CMK (cell line): ENCODE results near the gene CWC27.
"Not testable (repeated sequence)": the region's sequence is repeated elsewhere in the genome, so short reads cannot be mapped to it uniquely, and the experiment has no call there.

Experiments
- DNase-seq: peaks from one replicate; pipeline ENCODE4 v3.0.0-alpha.2; 2010; ENCODE audit warnings: low read depth

The CWC27 gene

GRCh38 chr5:64925123-64925522 is 156.4 kb downstream of the CWC27 start:
- DNase-seq: no peak

GRCh38 chr5:64929833-64930232 is 161.1 kb downstream of the CWC27 start:
- DNase-seq: no peak

GRCh38 chr5:64930672-64931318 is 162.1 kb downstream of the CWC27 start:
- no peak for DNase-seq

GRCh38 chr5:64939422-64939771 is 170.7 kb downstream of the CWC27 start:
- not testable (repeated sequence) for DNase-seq

- DNase-seq: no peak
Measured at GRCh38 chr5:64939772-64940510, 171.2 kb downstream of the CWC27 start.

- no peak for DNase-seq
Measured at GRCh38 chr5:64942460-64942859, 173.7 kb downstream of the CWC27 start.

- DNase-seq: no peak
Measured at GRCh38 chr5:64944868-64945267, 176.1 kb downstream of the CWC27 start.

GRCh38 chr5:64947031-64947430 is 178.3 kb downstream of the CWC27 start:
- DNase-seq: no peak

- DNase-seq: no peak
Measured at GRCh38 chr5:64947801-64948200, 179.1 kb downstream of the CWC27 start.

GRCh38 chr5:64949331-64949730 is 180.6 kb downstream of the CWC27 start:
- DNase-seq: no peak

GRCh38 chr5:64952951-64953673 is 184.4 kb downstream of the CWC27 start:
- no peak for DNase-seq

- DNase-seq: no peak
Measured at GRCh38 chr5:64954518-64954917, 185.8 kb downstream of the CWC27 start.

GRCh38 chr5:64958757-64959391 is 190.1 kb downstream of the CWC27 start:
- DNase-seq: no peak

- no peak for DNase-seq
Measured at GRCh38 chr5:64963278-64963677, 194.5 kb downstream of the CWC27 start.

GRCh38 chr5:64968591-64969110 is 199.9 kb downstream of the CWC27 start:
- DNase-seq: no peak

- no peak for DNase-seq
Measured at GRCh38 chr5:64969578-64969977, 200.8 kb downstream of the CWC27 start.

GRCh38 chr5:64971513-64971912 is 202.8 kb downstream of the CWC27 start:
- DNase-seq: no peak

GRCh38 chr5:64971990-64972389 is 203.3 kb downstream of the CWC27 start:
- DNase-seq: no peak

GRCh38 chr5:64972591-64972990 is 203.9 kb downstream of the CWC27 start:
- DNase-seq: no peak

GRCh38 chr5:64973215-64973614 is 204.5 kb downstream of the CWC27 start:
- no peak for DNase-seq

GRCh38 chr5:64977779-64978178 is 209.0 kb downstream of the CWC27 start:
- DNase-seq: no peak

- no peak for DNase-seq
Measured at GRCh38 chr5:64978546-64978945, 209.8 kb downstream of the CWC27 start.
